Muscle layer of colon (tissue), 2 donors: ENCODE data around the gene MAP2K5.

Experiments
- H3K27ac ChIP-seq: one replicate; pipeline ENCODE4 v1.7.0; 2013; ENCODE audit warnings: low read depth, mild to moderate bottlenecking, low read length, moderate library complexity
- H3K27me3 ChIP-seq, 2 donors: one replicate each; pipeline ENCODE4 v1.7.0; 2013; ENCODE audit warnings: low read length in 2 of 2, mild to moderate bottlenecking in 2 of 2; ENCODE audit not compliant: insufficient read depth in 2 of 2, control insufficient read depth in 1 of 2
- H3K36me3 ChIP-seq: one replicate; pipeline ENCODE4 v1.7.0; 2013; ENCODE audit warnings: mild to moderate bottlenecking, low read length; ENCODE audit not compliant: insufficient read depth
- H3K4me1 ChIP-seq: one replicate; pipeline ENCODE4 v1.7.0; 2013; ENCODE audit warnings: mild to moderate bottlenecking, low read length; ENCODE audit not compliant: insufficient read depth
- H3K4me3 ChIP-seq, 2 donors: one replicate each; pipeline ENCODE4 v1.7.0; 2013; ENCODE audit warnings: low read length in 2 of 2, low read depth in 1 of 2, mild to moderate bottlenecking in 1 of 2, moderate library complexity in 1 of 2
- H3K9ac ChIP-seq: one replicate; pipeline ENCODE4 v1.7.0; 2013; ENCODE audit warnings: low read length
- H3K9me3 ChIP-seq: one replicate; pipeline ENCODE4 v1.7.0; 2013; ENCODE audit warnings: mild to moderate bottlenecking, low read length
- donor health status: abdominal sarcoma.
- donor health status: Adenocarcinoma of cecum.

The MAP2K5 gene

DNA sequence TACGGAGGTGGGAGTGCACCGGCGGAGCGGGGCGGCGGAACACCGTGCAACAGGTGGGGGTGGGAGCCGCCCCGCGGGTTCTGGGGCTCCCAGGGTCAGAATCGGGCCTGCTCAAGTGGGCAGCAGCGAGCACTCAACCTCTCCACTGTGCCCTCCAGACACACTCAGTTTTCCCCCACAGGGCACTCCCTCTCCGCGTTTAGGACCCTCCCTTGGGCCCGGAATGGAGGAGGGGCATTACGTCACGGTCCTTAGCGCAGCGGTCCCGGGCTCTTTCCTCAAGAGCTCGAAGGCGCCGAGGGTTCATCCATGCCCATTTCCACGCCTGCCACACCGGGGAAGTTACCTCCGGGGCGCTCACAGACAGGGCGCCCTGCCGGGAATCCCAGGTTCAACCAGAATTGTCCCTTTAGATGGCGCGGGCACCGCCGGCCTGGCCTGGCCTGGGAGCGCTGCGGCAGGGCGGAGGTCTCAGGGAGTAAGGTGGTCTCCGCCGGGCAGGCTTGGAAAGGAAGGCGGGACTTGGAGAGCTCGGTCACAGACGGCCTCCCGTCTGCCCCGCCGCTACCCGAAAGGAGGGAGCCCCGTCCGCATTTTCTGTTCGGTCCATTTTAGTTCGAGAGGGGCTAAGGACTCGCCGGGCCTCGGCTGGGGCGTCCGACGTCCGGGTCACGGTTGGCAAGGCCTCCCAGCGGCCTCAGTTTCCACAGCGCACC lies 292.2 kb downstream of the MAP2K5 start:
- no peak overlapping the region for H3K9ac ChIP-seq
- H3K9me3 ChIP-seq = no peaks in the 10 kb centered on the region
- H3K36me3 ChIP-seq = no peaks in the 10 kb centered on the region
- H3K27me3 ChIP-seq = peaks cover 51 to 64% of the 10 kb centered on the region in 2 donors
- no peak overlapping the region for H3K27ac ChIP-seq
- H3K4me1 ChIP-seq = peaks cover 38% of the 10 kb centered on the region
- H3K4me3 ChIP-seq = peak overlapping the region; percentile 28 to 61

DNA sequence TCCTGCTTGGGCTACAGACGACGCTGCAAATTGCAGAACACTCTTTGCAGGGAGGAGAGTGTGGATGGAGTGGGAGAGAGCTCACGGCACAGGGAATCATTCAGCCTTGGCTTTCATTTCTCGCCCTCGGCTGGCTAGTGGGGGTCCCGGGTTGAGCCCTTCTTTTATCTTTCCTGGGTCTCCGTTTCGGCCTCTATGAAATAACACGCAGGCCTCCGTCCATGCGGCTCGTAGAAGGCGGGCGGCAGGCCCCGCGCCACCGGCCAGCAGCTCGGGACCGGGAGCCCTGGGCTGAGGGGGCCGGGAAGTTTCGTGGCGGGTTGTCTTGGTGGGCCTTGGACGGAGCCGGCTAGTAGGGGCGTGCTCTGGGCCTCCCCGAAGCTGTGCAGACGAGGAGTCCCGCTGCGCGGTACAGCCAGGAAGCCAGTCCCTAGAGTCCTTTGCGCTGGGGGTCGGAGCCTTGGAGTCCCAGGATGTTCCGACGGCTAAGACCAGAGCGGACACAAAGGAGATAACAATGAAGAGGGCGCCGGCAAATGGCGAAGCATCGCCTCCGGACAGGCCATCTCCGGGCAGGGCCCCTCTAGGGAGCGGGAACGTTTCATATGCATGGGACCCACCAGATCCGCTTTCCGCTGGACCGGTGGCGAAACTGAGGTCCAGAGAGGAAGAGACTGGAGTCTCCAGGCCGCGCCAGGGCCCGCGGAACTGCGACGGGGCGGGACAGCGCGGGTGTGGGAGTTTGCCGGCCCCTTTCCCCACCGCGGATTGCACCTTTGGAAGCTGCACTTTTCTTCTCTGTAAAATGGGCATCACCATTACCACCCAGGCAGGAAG lies 293.0 kb downstream of the MAP2K5 start:
- peaks cover 46 to 57% of the 10 kb centered on the region in 2 donors for H3K27me3 ChIP-seq
- no peaks in the 10 kb centered on the region for H3K9me3 ChIP-seq
- peaks cover 38% of the 10 kb centered on the region for H3K4me1 ChIP-seq
- H3K27ac ChIP-seq = no peak overlapping the region
- peak overlapping the region; percentile 28 to 61 for H3K4me3 ChIP-seq
- no peaks in the 10 kb centered on the region for H3K36me3 ChIP-seq
- no peak overlapping the region for H3K9ac ChIP-seq

DNA sequence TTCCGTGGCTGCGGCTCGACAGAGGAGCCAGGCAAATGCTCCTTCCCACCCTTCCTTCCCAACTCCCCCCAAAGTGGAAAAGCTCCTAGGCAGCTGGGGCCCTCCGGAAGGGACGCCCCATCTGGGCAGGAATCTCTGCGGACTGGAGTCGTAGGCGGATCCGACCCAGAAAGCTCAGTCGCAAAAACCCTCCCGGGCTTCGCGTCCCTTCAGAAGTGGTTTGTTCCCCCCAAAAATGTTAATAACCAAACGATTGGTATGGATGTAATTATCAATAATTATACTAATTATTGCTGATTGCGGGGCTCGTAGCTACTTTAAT lies 293.6 kb downstream of the MAP2K5 start:
- no peaks in the 10 kb centered on the region for H3K9me3 ChIP-seq
- no peak overlapping the region for H3K9ac ChIP-seq
- peaks cover 41 to 51% of the 10 kb centered on the region in 2 donors for H3K27me3 ChIP-seq
- peak overlapping the region; percentile 28 to 61 for H3K4me3 ChIP-seq
- H3K36me3 ChIP-seq = no peaks in the 10 kb centered on the region
- H3K4me1 ChIP-seq = peaks cover 40% of the 10 kb centered on the region
- no peak overlapping the region for H3K27ac ChIP-seq

DNA sequence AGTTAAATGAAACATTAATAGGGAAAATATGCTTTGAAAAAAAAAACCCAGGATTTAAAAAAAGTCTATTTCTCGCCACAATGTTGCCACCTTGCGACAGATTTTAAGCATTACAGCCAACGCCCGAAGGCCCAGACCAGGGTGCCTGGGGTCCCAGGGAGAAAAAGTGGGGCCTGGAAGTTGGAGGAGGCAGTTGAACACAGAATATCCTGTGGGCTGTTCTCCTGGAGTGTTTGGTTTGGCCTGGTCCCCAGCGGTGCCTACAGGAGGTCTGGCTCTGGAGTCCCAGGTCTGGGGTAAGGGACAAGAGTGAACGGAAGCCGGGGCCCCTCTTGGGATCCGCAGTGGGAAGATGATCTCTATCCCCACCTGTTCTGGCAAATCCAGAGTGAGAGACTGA lies 294.0 kb downstream of the MAP2K5 start:
- Histone ChIP-seq H3K9ac (no peak overlapping the region), H3K27me3 (peaks cover 37 to 47% of the 10 kb centered on the region in 2 donors), H3K27ac (no peak overlapping the region)

DNA sequence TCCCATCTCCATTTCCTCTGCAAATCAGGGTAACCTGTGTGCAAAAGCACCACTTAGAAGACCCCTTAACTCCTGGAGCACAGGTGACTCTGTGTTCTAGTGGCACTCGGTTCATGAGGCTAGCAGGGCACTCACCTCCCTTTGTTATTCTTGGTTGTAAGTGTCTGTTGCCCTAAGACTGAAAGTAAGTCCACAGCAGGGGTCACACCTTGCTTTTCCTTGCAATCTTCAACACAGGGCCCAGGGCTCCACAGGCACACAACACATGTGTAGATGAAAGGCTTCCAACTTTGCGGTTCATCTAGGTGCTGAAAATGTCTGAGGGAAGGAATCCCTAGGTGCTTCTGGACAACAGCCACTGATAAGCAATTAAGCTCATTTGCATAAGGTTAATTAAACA lies 294.5 kb downstream of the MAP2K5 start:
- no peaks in the 10 kb centered on the region for H3K9me3 ChIP-seq
- H3K4me1 ChIP-seq = peaks cover 47% of the 10 kb centered on the region

More for the DNA sequence above, 294.0 kb downstream of the MAP2K5 start:
- Histone ChIP-seq H3K4me1 (peaks cover 44% of the 10 kb centered on the region), H3K9me3 (no peaks in the 10 kb centered on the region), H3K4me3 (no peak overlapping the region), H3K36me3 (no peaks in the 10 kb centered on the region)

DNA sequence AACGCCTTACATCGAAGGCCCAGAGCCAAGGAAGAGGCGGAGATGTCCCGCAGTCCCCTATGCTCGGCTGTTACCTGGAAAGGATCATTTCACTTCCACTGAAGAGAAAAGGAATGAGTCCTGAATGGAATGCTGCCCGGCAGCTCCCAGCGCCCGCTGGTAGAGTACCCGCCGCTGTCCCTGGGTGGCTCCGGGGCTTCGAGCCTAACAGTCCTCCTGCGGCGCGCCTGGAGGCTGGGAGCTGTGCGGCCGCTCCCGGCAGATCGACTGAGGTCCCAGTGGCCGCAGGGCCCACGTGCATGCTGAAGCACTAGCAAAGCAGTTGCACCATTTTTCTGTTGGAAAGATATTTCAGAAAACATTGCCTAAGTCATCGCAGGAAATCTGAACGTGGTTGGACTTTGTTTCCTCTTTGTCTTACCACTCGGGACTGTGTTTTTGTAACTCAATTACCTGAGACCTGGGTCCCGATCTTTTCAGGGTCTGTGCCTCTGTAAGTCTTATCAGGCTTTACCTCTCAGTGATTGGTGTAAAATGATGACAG lies 296.4 kb downstream of the MAP2K5 start:
- H3K9ac ChIP-seq = peak overlapping the region; percentile 93
- no peak overlapping the region for H3K27ac ChIP-seq
- no peaks in the 10 kb centered on the region for H3K36me3 ChIP-seq
- H3K27me3 ChIP-seq = peaks cover 16 to 24% of the 10 kb centered on the region in 2 donors
- peak overlapping the region; percentile 9 to 86 for H3K4me3 ChIP-seq
- no peaks in the 10 kb centered on the region for H3K9me3 ChIP-seq
- peaks cover 48% of the 10 kb centered on the region for H3K4me1 ChIP-seq

More for the DNA sequence above, 294.5 kb downstream of the MAP2K5 start:
- H3K27me3 ChIP-seq = peaks cover 35 to 43% of the 10 kb centered on the region in 2 donors
- H3K36me3 ChIP-seq = no peaks in the 10 kb centered on the region
- no peak overlapping the region for H3K27ac ChIP-seq
- H3K9ac ChIP-seq = no peak overlapping the region
- H3K4me3 ChIP-seq = no peak overlapping the region

DNA sequence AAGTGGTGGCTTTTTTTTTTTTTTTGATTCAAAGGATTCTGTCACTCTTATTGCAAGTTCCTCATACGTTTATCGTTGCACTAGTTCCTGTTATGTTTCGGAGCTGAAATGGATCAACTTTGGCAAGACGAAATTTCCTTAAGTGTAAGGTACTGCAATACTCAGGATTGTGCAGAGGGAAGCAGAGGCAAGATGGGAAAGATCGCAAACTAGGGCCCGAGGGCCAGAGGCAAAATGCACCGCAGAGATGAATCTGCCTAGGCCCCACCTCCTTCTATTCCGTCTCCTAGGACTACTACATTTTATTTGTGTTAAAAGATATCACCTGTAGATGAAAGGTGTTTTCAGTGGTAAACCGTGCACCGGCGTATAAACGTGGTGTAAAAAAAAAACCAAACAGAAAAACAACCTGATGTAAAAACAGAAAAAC lies 297.0 kb downstream of the MAP2K5 start:
- Histone ChIP-seq H3K4me3 (peak overlapping the region; percentile 84 to 86), H3K27me3 (peaks cover 13 to 18% of the 10 kb centered on the region in 2 donors), H3K9ac (peak overlapping the region; percentile 93), H3K36me3 (no peaks in the 10 kb centered on the region), H3K4me1 (peaks cover 50% of the 10 kb centered on the region), H3K27ac (peak overlapping the region; percentile 95), H3K9me3 (no peaks in the 10 kb centered on the region)

DNA sequence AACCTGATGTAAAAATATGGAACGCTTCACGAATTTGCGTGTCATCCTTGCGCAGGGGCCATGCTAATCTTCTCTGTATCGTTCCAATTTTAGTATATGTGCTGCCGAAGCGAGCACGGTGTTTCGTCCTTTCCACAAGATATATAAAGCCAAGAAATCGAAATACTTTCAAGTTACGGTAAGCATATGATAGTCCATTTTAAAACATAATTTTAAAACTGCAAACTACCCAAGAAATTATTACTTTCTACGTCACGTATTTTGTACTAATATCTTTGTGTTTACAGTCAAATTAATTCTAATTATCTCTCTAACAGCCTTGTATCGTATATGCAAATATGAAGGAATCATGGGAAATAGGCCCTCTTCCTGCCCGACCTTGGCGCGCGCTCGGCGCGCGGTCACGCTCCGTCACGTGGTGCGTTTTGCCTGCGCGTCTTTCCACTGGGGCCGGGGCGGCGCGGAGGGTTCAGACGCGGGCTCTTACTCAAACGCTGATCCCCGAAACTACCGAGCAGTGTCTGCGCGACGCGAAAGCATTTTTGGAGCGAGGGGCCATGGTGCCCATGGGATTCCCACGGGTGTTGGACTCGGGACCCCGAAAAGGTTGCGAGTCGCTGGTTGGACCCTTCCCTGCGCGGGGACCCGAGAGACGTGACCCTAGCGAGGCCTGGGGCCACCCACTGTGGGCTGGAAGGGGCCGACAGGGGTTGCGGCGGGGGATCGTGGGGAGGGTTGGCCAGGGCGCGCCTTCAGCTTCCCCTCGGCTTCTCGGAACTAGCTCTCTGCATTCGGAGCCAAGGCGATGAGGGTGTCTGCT lies 297.6 kb downstream of the MAP2K5 start, which contains the start of gene RNU6-1:
Gene RNU6-1 (minus strand): TSS at position 117 of the 820 bp plus-strand sequence.
- no peaks in the 10 kb centered on the region for H3K9me3 ChIP-seq
- peak within 1 kb of the TSS; percentile 84 to 86 for H3K4me3 ChIP-seq
- H3K36me3 ChIP-seq = no peaks in the 10 kb centered on the region
- peaks cover 50% of the 10 kb centered on the region for H3K4me1 ChIP-seq
- H3K27ac ChIP-seq = peak within 1 kb of the TSS; percentile 95
- peak within 1 kb of the TSS; percentile 93 for H3K9ac ChIP-seq
- H3K27me3 ChIP-seq = peaks cover 11 to 12% of the 10 kb centered on the region in 2 donors

DNA sequence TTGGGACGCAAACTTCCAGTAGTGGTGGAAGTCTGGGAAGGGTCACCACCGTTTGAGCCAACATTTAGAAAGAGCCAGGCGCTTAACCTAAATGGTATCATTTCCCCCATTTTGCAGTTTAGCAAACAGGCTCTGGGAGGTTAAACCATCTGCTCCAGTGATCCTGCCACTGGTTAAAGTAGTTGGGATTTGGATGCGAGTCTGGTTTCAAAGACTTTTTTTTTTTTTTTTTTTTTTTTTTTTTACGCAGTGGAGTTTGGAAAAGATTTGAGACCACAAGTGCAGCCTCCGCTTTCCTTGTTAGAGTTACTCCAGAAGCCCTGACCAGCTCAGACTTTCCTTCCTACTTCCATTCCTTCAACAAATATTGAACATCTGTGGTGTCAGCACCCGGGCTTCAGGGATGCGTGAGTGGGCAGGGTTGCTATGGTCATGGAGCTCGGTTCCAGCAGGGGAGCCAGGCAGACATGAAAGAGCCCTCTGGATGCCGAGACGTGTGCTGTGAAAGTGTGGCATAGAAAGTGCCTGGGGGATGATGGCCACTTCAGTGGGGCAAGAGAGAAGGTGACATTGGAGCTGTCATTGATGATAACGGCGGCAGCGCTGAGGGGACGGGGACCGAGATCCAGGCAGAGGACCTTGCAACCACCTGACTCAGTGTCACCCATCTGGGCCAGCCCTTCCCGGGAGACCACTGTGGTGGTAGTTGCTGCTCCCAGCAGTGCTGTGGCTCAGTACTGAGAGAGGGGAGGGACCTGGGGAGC lies 298.4 kb downstream of the MAP2K5 start:
- peaks cover 45% of the 10 kb centered on the region for H3K4me1 ChIP-seq
- H3K36me3 ChIP-seq = no peaks in the 10 kb centered on the region
- peak overlapping the region; percentile 95 for H3K27ac ChIP-seq
- H3K27me3 ChIP-seq = peaks cover 3 to 4% of the 10 kb centered on the region in 2 donors
- peak overlapping the region; percentile 84 to 86 for H3K4me3 ChIP-seq
- peak overlapping the region; percentile 93 for H3K9ac ChIP-seq
- H3K9me3 ChIP-seq = no peaks in the 10 kb centered on the region

DNA sequence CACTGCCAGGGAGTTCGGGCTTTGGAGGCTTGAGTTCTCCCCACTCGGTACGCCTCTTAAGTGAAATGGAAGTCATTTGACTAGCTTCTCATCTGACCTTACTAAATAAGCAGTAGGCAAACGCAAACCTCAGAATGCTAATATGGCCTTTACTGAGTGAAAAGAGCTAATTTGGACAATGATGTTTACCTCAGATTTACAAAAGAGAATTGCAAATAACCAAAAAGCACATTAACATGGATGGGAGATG lies 298.9 kb downstream of the MAP2K5 start:
- Histone ChIP-seq H3K36me3 (no peaks in the 10 kb centered on the region), H3K27ac (peak overlapping the region; percentile 95), H3K9me3 (no peaks in the 10 kb centered on the region), H3K9ac (no peak overlapping the region), H3K27me3 (no peaks in the 10 kb centered on the region), H3K4me1 (peaks cover 42% of the 10 kb centered on the region), H3K4me3 (peak overlapping the region; percentile 84 to 86)
